Stimulated activated CD4-positive, alpha-beta T cell treated with anti-CD3 and anti-CD28 coated beads, Interleukin-4, amount 100 ng/mL, for 24 hours (primary cell): ENCODE measurements around the gene EFCC1.

ENCODE experiments used
- DNase-seq: peaks from one replicate; pipeline ENCODE4 v3.0.0-alpha.2; 2020

Gene EFCC1

DNA sequence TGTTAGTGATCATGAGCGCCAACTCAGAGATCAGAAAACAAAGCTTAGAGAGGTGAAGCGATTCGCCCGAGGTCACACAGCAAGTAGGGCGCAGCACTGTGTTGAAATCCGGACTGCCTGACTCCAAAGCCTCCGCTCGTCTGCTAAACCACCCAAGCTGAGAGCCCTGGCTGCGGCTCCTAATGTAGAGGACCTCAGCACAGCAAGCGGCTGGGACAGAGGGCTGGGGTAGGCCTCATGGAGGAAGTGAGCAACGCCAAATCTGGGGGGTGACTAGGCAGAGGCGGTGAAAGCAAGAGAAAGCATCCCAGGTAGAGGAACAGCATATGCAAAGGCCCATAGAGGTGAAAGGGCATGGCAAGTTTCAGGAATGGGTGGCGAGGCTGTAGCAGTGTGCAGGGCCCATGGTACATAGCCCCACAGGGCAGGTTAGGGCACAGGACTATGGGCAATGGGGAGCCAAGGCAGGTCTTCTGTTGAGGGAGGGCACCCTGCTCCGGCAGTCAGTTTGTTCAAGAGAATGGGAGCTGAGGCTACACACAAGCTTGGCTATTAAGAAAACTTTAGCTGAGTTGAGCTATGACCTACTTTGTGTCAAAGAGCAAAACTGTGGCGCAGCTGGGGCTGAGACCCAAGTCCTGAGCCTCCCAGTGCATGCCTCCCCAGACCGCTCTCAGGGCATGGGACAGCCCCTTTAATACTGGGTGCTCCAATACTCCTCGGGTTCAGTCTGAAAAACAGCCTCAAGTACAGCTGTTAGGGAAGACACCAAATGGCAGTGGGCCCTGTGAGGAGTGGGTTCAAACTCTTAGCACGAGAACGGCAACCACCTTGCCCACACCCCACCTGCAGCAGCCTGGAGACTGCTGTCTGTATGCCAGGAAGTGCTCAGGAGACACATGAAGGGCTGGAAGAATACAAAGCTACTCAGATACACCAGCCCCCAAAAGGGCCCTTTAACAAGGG, 6.2 kb upstream of the EFCC1 start:
- DNase-seq = no peak

DNA sequence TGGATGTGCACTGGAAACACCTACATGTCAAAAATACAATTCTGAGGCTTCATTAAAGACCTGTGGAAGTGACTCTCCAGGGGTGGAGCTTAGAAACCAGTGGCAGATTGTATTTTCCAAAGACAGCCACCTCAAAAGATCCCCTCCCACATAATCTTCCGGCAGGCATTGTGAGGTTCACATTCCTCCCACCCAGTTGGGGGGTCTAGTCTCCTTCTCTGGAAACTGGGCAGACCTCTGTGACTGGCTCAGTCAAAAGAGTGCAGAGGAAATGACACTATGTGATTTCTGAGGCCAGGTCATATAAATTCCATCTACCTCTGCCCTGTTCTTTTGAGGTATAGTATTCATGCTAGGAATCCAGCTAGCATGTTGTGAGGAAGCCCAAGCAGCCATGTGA, 5.4 kb upstream of the EFCC1 start:
- no peak for DNase-seq

DNA sequence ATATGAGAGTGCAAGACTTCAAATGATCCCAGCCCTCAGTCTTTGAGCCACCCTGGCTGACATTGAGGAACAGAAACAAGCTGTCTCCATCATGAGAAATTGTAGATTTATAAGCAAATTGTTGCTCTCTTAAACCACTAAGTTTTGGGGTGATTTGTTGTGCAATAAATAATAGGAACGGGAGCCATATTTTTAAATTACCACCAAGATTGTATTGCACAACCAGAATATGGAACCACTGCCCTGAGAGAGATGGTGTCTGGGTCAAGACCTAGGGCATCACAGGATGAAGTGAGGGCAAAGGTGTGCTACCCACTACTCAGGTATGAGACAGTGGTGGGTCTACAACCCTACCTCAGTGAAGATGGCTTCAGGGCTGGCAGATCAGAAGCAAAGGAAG, 4.9 kb upstream of the EFCC1 start:
- DNase-seq = no peak

DNA sequence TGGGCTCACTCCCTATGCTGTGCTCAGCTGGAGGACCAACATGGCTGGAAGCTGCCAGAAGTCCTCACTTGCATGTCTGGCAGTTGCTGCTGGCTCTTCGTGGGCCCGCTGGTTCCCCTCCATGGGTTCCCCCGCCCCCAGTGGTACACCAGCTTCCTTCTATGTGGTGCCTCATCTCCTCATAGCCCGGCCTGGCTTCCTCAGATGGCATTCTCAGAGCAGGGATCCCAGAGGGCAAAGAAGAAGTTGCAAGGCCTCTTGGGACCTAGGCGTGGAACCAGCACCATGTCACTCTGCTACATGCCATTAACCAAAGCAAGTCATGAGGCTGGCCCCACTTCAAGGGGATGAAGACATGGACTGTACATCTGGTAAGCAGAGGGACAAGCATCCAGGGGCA, 4.4 kb upstream of the EFCC1 start:
- DNase-seq = no peak

DNA sequence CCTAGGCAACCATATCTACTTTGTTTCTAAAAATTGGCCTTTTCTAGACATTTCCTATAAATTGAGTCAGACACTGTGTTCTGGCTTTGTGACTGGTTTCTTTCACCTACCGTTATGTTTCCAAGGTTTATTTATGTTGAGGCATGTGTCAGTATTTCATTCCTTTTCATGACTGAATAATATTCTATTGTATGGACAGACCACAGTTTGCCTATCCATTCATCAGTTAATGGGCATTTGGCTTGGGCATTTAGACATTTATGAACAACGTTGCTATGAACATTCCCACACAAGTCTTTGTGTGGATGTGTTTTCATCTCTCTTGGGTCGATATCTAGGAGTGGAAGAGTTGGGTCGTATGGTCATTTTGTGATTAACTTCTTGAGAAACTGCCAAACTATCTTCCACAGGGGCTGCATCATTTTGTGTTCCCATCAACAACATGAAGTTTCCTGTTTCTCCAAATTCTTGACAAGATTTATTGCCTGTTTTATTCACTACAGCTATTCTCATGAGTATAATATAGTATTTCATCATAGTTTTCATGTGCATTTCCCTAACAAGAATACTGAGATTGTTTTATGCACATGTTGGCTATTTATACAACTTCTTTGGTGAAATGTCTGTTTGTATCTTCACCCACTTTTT, 3.5 kb upstream of the EFCC1 start:
- DNase-seq = no peak

DNA sequence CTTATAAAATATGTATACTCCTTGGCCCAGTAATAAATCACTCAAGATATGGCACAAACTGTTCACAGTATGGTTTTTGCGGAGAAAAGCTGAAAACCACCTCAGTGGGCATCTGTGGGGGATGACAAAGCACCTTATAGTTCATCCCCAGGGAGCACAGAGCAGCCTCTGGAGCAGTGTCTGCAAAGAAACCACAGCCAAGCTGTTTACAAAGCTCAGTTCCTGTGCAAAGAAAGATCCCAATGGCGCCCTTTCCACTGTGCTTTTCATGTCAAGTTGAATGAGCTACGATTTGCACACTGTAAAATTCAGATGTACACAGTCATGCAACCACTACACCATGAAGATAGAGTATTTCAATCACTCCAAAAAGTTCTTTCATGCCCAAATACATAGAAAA, 2.5 kb upstream of the EFCC1 start:
- DNase-seq = no peak

DNA sequence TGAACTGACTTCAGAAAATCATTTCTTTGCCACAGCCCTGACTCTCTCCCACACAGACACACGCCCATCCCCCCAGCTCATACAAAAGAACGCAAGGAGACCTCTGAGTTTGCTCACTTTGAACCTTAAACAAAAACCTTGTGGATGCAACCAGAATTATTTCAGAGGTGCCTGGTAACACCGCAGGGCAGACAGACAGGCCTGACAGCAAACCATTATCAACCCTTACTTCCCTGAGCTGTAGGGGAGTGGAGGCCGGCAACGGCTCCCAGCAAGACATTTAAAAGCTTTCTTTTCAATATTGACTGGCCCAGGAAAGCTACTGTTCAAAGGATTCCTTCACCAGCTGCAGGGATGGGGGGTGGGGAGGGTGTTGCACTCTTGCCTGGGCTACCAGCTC, 2.0 kb upstream of the EFCC1 start:
- DNase-seq = no peak

DNA sequence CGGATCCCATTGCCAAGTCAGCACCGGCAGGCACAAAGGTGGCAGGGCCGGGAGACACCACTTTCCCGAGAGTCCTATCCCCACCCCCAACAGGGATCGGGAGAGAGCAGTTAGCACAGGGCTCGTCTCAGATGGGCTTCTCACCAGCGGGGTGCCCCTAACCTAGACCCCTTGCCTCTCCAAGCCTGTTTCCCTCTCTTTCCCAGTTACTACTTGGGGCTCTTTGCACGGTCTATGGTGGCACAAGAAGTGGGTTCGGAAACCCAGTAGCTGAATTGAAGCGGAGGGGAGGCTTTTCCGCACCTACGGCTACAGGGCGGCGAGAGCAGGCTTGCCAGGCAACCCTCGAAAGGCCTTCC, 383 bp upstream of the EFCC1 start:
- no peak for DNase-seq

DNA sequence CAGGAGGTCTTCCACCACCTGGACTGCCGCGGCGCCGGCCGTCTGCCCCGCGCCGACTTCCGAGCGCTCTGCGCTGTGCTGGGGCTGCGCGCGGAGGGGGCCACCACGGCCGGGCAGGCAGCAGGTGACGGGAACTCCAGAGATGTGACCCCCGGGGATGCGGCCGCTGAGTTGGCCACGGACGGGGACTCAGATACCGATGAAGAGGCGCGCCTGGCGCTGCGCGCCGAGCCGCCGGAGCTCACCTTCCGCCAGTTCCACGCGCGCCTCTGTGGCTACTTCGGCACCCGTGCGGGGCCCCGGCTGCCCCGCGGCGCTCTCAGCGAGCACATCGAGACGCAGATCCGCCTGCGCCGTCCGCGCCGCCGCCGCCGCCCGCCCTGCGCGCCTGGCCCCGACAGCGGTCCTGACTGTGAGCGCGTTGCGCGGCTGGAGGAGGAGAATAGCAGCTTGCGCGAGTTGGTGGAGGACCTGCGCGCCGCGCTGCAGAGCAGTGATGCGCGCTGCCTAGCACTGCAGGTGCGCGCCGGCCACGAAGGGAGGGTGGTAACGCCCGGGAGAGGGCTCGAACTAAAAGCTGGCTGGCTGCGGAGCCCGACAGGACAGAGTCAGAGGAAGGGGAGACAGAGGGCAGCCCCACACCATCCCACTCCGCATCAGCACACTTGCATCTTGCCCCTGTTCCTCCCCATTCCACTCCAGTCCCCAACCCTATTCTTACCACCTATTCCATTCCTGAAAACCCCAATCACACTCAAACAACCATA, 885 bp downstream of the EFCC1 start:
- DNase-seq = peak; percentile 30

DNA sequence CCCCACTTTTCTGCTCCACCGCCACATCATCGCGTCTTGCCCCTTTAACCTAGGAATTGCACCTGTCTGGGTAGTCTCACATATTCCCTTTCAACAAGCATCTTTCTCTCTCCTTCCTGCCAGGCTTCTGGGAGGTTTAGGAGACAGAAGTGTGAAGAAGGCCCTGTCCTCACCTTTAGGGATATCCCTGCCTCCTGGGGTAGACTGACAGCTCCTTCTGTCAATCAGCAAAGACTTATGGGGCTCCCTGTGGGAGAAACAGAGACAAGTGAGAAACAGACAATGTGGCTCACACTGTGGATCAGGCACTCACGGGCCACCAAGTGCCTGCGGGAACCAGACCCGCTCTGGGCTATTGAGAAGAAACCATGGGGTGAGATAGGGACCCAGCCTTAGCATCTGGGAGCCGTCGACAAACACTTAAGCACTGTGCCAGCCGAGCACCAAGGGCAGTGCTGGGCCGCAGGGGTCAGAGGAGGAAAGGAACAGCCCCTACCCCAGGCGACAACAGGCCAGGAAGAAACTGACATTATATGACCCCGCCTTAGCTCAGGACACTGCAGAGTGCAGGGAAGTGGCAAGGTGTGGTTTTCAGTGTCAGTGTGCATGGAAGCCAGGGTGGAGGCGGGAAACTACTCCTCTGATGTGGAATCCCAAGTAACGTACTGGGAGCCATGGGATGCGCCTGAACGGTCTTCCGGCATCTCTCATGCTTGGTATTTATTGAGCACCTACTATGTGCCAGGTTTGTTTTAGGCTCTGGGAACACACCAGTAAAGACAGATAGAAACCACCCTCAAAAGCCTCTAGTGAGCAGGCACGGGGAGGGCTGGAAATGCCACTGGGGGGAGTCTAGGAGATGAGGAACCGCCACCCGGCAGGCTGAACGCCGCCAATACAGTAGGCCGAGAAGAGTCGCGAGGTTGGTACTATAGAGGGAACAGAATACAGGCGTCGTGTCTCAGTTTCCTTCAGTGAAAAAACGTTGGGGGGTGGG, 1.8 kb downstream of the EFCC1 start:
- DNase-seq = no peak

DNA sequence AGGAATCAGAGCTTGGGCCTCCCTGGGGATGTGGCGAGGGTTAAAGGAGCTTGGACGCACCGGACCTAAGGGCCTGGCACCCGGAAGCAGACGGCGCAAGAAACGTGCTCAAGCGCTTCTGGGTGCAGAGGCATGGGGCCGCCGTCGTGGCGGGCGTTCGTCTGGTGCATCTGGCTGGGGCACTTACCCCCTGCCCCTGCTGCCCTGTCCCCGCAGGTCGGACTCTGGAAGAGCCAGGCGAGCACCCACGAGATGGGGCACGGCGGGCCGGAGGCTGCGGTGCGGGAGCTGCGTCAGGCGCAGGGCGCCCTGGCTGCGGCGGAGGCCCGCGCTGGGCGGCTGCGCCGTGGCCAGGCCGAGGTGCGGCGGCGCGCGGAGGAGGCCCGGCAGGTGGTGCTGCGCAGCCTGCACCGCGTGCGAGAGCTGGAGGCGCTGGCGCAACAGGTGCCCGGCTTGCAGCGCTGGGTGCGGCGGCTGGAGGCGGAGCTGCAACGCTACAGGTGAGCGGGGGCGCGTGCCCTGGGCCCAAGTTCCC, 2.5 kb downstream of the EFCC1 start:
- peak; percentile 38 for DNase-seq

DNA sequence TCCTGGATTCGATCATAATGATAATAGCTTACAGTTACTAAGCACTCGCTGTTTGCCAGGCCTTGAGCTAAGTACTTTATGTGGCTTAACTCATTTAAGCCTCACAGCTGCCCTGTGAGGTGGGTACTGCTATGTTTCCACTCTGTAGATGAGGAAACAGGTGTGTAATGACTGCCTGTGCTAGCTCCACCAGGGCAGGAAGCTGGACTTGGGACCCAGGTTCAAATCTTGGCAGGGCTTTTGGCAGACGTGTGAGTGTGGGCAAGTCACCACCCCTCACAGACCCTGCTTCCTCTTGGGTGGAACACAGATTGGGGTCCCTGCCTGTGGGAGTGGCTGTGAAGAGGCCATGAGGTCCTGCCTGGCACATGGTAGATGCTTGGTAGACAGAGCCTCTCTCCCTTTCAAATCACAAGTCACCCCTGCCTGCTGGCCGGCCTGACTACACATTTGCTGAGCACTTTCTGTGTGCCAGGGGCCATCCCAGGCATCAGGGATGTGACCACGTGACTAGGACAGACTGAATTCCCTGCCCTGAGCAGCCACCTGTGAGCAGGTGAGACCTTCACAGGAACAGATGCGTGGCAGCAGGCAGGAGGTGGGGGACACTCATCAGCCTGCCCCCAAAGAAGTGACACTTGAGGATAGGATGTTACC, 3.7 kb downstream of the EFCC1 start:
- DNase-seq = no peak

DNA sequence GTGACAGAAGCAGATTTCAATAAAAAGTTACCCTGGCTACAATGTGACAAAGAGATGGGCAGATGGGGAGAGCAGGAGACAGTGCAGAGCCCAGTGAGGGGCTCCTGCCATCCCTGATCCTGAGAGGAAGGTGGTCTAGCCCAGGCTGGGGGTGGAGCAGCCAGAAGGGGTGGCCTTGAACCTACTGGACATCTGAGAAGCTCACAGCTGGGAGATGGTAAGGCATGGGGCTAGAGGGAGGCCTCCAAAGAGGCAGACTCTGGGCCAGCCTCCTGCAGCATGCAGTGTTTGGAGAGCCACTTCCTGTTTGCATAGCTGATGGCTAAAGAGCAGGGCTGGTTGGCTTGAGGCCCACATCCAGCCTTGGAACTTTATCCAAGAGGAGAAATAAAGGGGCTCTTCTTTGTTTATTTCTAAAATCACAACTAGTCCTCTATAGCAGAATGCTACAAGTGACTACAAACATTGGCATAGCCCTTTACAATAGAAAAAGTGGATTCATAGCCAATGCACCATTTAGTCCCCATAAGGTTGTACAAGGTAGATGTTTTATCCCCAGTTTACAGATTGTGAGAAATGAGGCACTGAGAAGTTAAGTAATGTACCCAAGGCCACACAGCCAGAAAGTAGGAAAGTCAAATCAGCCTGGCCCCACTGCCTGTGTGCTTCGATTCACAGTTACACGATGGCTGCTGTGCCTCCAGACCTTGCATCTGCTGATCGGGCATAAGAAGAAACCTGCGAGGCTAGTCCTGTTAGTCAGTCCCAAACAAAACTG, 4.6 kb downstream of the EFCC1 start:
- no peak for DNase-seq

DNA sequence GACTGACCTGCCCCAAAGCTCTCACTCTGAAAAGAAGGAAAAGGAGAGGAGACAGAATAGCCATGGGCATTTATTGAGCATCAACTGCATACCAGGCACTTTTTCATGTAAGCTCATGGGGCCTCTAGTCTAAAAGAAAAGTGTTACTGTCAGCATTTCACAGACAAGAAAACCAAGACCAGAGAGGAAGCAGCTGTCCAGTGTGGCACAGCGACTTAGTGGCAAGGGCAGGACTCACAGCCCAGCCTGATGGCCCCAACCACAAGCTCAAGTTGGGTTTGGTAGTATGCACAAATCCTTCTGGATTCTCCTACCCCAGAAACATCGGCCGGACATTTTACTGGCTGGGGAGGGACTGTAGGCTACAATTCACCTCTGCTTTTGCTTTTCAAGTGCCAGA, 5.8 kb downstream of the EFCC1 start:
- DNase-seq = no peak

DNA sequence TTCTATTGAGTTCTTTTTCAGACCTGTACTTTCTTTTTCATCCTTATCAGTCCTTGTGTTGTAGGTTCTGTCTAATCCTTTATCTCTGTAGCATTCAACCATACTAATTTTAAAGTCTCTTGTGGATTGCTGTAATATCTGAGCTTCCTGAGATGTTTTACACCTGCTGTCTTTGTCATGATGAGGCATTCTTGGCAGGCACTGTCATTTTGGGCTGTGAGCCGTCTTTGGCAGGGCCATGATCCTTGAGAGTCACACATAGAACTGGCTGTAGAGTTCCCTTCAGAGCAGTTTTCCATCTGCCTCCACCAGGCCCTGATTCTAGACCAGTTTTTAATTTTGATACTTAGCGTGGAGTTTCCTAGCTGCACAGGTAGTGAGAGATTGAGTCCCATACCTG, 6.7 kb downstream of the EFCC1 start:
- DNase-seq = no peak

DNA sequence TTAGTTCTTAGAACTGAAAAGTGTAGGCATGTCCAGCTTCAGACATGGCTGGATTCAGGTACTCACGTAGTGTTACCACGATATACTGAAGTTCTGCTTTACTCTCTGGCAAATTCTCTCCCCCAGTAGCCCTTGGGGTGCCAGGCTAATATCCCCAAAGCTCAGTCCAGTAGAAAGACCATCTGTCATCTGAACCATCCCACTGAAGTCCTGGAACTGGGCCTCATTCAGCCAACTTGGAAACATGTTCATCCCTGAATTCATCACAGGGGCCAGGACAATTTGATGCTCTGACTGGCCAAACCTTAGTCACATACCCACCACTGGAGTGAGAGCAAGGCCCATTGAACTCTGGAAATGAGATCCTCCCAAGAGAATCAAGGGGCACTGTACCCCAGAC, 8.2 kb downstream of the EFCC1 start:
- no peak for DNase-seq

DNA sequence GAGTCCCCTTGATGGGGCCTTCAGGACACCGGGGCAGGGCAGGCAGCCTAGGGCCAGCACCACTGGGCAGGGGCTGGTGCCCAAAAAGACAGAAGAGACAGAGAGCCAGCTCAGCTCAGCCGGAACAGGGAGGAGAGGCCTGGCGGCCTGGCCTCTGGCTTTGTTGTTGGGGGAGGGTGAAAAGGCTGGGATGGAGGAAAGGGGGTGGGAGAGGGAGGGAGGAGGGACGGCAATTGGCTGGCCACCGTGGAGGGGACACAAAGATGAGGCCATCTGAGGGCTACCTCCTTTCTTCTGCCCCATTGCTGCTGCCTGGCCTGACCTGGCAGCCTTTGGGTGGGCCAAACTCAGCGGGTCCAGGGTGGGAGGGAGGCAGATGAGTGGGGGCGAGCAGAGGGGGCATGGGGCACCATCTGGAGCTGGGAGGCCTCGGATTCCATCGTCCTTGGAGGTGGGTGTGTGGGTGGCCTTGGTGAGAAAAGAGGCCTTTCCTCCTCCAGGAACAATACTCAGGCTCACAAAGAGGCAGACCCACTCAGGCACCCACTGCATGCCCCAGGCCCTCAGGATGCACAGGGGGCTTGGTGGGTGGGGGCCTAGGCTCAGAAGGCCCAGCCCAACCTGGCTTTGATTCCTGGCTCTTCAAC, 9.3 kb downstream of the EFCC1 start:
- DNase-seq = no peak

DNA sequence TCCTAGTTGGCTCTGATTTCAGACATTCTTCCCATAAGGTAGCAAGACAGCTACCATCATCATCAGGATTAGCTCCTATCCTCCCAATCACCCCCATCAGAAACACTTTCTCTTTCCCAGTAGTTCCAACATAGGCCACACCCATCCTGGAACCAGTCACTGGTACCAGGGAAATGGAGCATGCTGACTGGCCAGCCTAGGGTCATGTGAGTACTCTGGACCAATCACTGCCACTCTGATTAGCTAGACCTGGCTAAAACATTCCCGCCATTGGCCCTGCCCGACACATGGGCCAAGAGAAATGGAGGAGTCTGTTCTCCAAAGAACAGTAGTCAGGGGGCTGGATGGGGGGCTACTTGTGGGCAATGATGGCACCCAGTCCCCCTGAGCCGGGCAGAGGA, 12.4 kb downstream of the EFCC1 start:
- DNase-seq = no peak

DNA sequence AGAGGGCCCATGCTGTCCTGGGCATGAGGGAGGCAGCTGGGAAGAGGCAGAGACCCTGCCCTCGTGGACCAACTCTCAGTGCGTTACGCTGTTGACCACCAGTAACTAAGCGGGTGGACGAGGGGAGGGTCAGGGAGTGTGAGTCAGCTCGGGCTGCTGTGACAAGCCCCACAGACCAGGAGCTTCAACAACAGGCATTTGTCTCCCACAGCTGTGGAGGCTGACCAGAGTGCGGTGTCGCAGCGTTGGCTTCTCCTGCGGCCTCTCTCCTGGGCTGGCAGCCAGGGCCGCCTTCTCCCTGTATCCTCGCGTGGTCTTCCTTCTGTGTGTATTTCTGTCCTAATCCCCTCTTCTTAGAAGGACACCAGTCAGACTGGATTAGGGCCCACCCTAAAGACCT, 13.0 kb downstream of the EFCC1 start:
- DNase-seq = no peak

DNA sequence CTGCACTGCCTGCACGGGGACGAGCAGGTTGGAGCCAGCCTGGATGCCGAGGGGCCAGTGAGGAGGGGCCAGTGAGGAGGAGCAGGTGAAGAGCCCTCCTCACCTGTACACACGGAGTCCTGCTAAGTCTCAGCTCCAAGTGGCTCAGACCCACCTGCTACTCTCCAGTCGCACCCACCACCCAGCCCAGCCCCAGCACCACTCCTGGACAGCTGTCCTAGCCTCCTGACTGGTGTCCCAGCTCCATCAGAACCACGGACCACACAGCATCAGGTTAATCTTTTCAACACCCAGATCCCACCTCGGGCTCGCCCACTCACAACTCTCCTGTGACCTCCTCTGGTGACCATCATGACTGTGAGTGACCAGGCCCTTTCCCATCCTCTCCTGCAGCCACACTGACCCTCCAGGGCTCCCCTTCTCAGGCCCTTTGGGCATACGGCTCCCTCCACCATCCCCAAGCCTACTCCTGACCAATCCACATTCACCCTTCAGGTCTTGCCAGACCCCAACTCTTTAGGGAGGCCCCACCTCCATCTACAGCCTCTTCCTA, 13.8 kb downstream of the EFCC1 start:
- no peak for DNase-seq
